A549 (cell line): ENCODE results near the gene IL17D. TPM values are rescaled to one million over a fixed set of nuclear protein-coding genes. Genes with fewer than 3 reads are reported as not detected.

ENCODE experiments used
- ATAC-seq, 2 experiments: fragments of 200-7000 bp in 1 of 2; fragments of >200 bp in 1 of 2; cut with Nextera tagmentation in 1 of 2; cut with Tn5 transposase in 1 of 2; 3 replicates each; pipeline versions ENCODE4 v1.8.0 to v1.9.1; 2018 to 2020; ENCODE audit warnings: mild to moderate bottlenecking in 1 of 2, moderate library complexity in 1 of 2
- CTCF ChIA-PET: fragments of 300-600 bp; sonication (Branson Sonifier 250); formaldehyde crosslinking; extraction: SDS; loops from one replicate; lab custom pipeline; 2021; ENCODE audit warnings: antibody characterized with exemption, inconsistent platforms; lab: Yijun Ruan, JAX
- POLR2A ChIA-PET: fragments of 350-600 bp; formaldehyde crosslinking; extraction: SDS; loops from one replicate; lab custom pipeline; 2021; ENCODE audit warnings: antibody characterized with exemption, inconsistent platforms; lab: Yijun Ruan, JAX
- DNase-seq, 2 experiments: peaks; one replicate each; pipeline versions ENCODE4 v3.0.0 to v3.0.0-alpha.2; 2011 to 2016; ENCODE audit warnings: low read depth in 1 of 2, low spot score in 1 of 2
- FAIRE-seq: peaks from 2 replicates; lab custom pipeline; 2011; peaks lifted over from hg19 to GRCh38; lab: Jason Lieb, UNC
- H3K27ac ChIP-seq, 2 experiments: fragments of >200 bp; sonication (Bioruptor Twin); formaldehyde crosslinking; 3 replicates each; pipeline ENCODE4 v1.5.1; 2016 to 2017
- H3K4me1 ChIP-seq: fragments of >200 bp; sonication (Bioruptor Twin); formaldehyde crosslinking; 3 replicates; pipeline ENCODE4 v1.6.1; 2016
- H3K4me2 ChIP-seq: fragments of >200 bp; sonication (Bioruptor Twin); formaldehyde crosslinking; 3 replicates; pipeline ENCODE4 v1.6.1; 2016
- H3K4me3 ChIP-seq: fragments of >200 bp; sonication (Bioruptor Twin); formaldehyde crosslinking; 3 replicates; pipeline ENCODE4 v1.5.1; 2016
- H3K9me3 ChIP-seq: fragments of >200 bp; sonication (Bioruptor Twin); formaldehyde crosslinking; 3 replicates; pipeline ENCODE4 v1.6.1; 2016
- BHLHE40 ChIP-seq: IDR thresholded peaks from 2 replicates; pipeline ENCODE4 v1.6.1; 2012; ENCODE audit warnings: low read depth, low read length, inconsistent platforms
- CBX2 ChIP-seq: fragments of 200-600 bp; sonication (generic); IDR thresholded peaks from 2 replicates; pipeline ENCODE4 v1.6.1; 2016; ENCODE audit warnings: low read depth, mild to moderate bottlenecking, borderline replicate concordance
- EHF ChIP-seq: fragments of 250-450 bp; sonication (Bioruptor Pico); IDR thresholded peaks from 2 replicates; pipeline ENCODE4 v1.5.0; 2020; ENCODE audit warnings: mild to moderate bottlenecking
- EHMT2 ChIP-seq: fragments of 200-600 bp; sonication (generic); IDR thresholded peaks from 2 replicates; pipeline ENCODE4 v1.6.1; 2016; ENCODE audit warnings: antibody characterized with exemption, low read depth, mild to moderate bottlenecking, moderate library complexity
- ELK1 ChIP-seq: fragments of 150-350 bp; IDR thresholded peaks from 2 replicates; pipeline ENCODE4 v1.6.1; 2014; ENCODE audit warnings: low read depth, mild to moderate bottlenecking, low read length
- EP300 ChIP-seq, 2 experiments: fragments of >200 bp; sonication (Bioruptor Twin); formaldehyde crosslinking; IDR thresholded peaks; 2 replicates in 1 of 2; 3 replicates in 1 of 2; pipeline ENCODE4 v1.6.1; 2016 to 2017
- FOSB ChIP-seq: fragments of 250-450 bp; sonication (Bioruptor Pico); IDR thresholded peaks from 2 replicates; pipeline ENCODE4 v1.5.0; 2020; ENCODE audit warnings: mild to moderate bottlenecking, moderate library complexity
- GATA3 ChIP-seq: IDR thresholded peaks from 2 replicates; pipeline ENCODE4 v1.6.1; 2012; ENCODE audit warnings: borderline replicate concordance
- HEYL ChIP-seq: fragments of 250-450 bp; sonication (Bioruptor Pico); IDR thresholded peaks from 2 replicates; pipeline ENCODE4 v1.8.0; 2021; ENCODE audit warnings: mild to moderate bottlenecking, moderate library complexity
- HOXB13 ChIP-seq: fragments of 250-450 bp; sonication (Bioruptor Pico); IDR thresholded peaks from 2 replicates; pipeline ENCODE4 v1.5.0; 2020; ENCODE audit warnings: low read depth, mild to moderate bottlenecking, moderate library complexity
- HOXB5 ChIP-seq: fragments of 250-450 bp; sonication (Bioruptor Pico); IDR thresholded peaks from 2 replicates; pipeline ENCODE4 v1.5.0; 2020; ENCODE audit warnings: mild to moderate bottlenecking, moderate library complexity
- JUN ChIP-seq, 2 experiments: fragments of >200 bp; sonication (Bioruptor Twin); formaldehyde crosslinking; IDR thresholded peaks; 2 replicates in 1 of 2; 3 replicates in 1 of 2; pipeline ENCODE4 v1.6.1; 2016 to 2017
- JUNB ChIP-seq: fragments of >200 bp; sonication (Bioruptor Twin); formaldehyde crosslinking; IDR thresholded peaks from 2 replicates; pipeline ENCODE4 v1.6.1; 2016
- KDM1A ChIP-seq: fragments of 200-600 bp; sonication (generic); IDR thresholded peaks from 2 replicates; pipeline ENCODE4 v1.6.1; 2016; ENCODE audit warnings: low read depth, mild to moderate bottlenecking
- KDM5A ChIP-seq: fragments of 200-600 bp; sonication (generic); IDR thresholded peaks from 2 replicates; pipeline ENCODE4 v1.6.1; 2016; ENCODE audit warnings: antibody characterized with exemption, mild to moderate bottlenecking
- MAZ ChIP-seq: fragments of 150-350 bp; IDR thresholded peaks from 2 replicates; pipeline ENCODE4 v1.6.1; 2014; ENCODE audit warnings: antibody characterized with exemption, low read depth, low read length, borderline replicate concordance
- MYC ChIP-seq: IDR thresholded peaks from 2 replicates; pipeline ENCODE4 v1.6.1; 2012; ENCODE audit warnings: mild to moderate bottlenecking, inconsistent platforms, low read length, improper control_type of control experiment, borderline replicate concordance
- NFE2L2 ChIP-seq: fragments of 150-350 bp; conservative IDR thresholded peaks from 2 replicates; pipeline ENCODE4 v1.6.1; 2014; ENCODE audit warnings: low read length
- NR3C1 ChIP-seq: fragments of >200 bp; sonication (Bioruptor Twin); formaldehyde crosslinking; IDR thresholded peaks from 3 replicates; pipeline ENCODE4 v1.6.1; 2017
- POLR2A ChIP-seq: IDR thresholded peaks from 2 replicates; pipeline ENCODE4 v1.6.1; 2012; ENCODE audit warnings: mild to moderate bottlenecking, low read length
- RAD21 ChIP-seq, 2 experiments: fragments of >200 bp in 1 of 2; sonication (Bioruptor Twin) in 1 of 2; formaldehyde crosslinking in 1 of 2; IDR thresholded peaks in 1 of 2; conservative IDR thresholded peaks in 1 of 2; 2 replicates in 1 of 2; 3 replicates in 1 of 2; pipeline ENCODE4 v1.6.1; 2012 to 2018; ENCODE audit warnings: inconsistent platforms in 1 of 2
- RARB ChIP-seq: fragments of 250-450 bp; sonication (Bioruptor Pico); IDR thresholded peaks from 2 replicates; pipeline ENCODE4 v1.8.0; 2021; ENCODE audit warnings: mild to moderate bottlenecking, moderate library complexity
- RCOR1 ChIP-seq: fragments of 150-350 bp; IDR thresholded peaks from 2 replicates; pipeline ENCODE4 v1.6.1; 2014; ENCODE audit warnings: antibody characterized with exemption, low read length, low read depth
- RFX5 ChIP-seq: fragments of 450-650 bp; IDR thresholded peaks from 2 replicates; pipeline ENCODE4 v1.7.1; 2014; ENCODE audit warnings: antibody characterized with exemption, mild to moderate bottlenecking, moderate library complexity
- RNF2 ChIP-seq: fragments of 200-600 bp; sonication (generic); IDR thresholded peaks from 2 replicates; pipeline ENCODE4 v1.6.1; 2016; ENCODE audit warnings: low read depth, mild to moderate bottlenecking, antibody characterized with exemption, moderate library complexity, borderline replicate concordance
- SREBF2 ChIP-seq: fragments of 450-650 bp; IDR thresholded peaks from 2 replicates; pipeline ENCODE4 v1.6.1; 2014; ENCODE audit warnings: mild to moderate bottlenecking, moderate library complexity
- TFCP2L1 ChIP-seq: fragments of 250-450 bp; sonication (Bioruptor Pico); IDR thresholded peaks from 2 replicates; pipeline ENCODE4 v1.5.0; 2021; ENCODE audit warnings: mild to moderate bottlenecking
- TP53 ChIP-seq: fragments of 250-450 bp; sonication (Bioruptor Pico); IDR thresholded peaks from 2 replicates; pipeline ENCODE4 v1.5.0; 2021; ENCODE audit warnings: mild to moderate bottlenecking, moderate library complexity
- ZC3H11A ChIP-seq: fragments of 450-650 bp; IDR thresholded peaks from 2 replicates; pipeline ENCODE4 v1.6.1; 2014; ENCODE audit warnings: antibody characterized with exemption, mild to moderate bottlenecking
- ZNF302 ChIP-seq: fragments of 250-450 bp; sonication (Bioruptor Pico); IDR thresholded peaks from 2 replicates; pipeline ENCODE4 v1.9.0; 2021; ENCODE audit warnings: inconsistent platforms, mild to moderate bottlenecking, moderate library complexity
- WGBS: methylation state at CpG from one replicate; pipeline ENCODE4 v1.1.6; 2017; ENCODE audit errors: missing lambda C conversion rate; 5-methylcytosine and 5-hydroxymethylcytosine counted together
- polyA plus RNA-seq, 4 experiments: library from polyadenylated mRNA; depleted of rRNA in 3 of 4; stranded (reverse); fragments of >200 nt; fragmentation: RNase III in 1 of 4; extraction: RNeasy Plus Mini Kit Qiagen cat#74134 plus additional on column Dnase treatment in 1 of 4; gene quantifications; 2 replicates in 3 of 4; 3 replicates in 1 of 4; pipeline ENCODE4 v1.2.3, GENCODE V29; 2011 to 2017
- TF ChIP-seq, protein P1 (sequence below): fragments of 200-600 bp; sonication (generic); IDR thresholded peaks from 2 replicates; pipeline ENCODE4 v1.6.1; 2016; ENCODE audit warnings: antibody characterized with exemption, mild to moderate bottlenecking, moderate library complexity
- TF ChIP-seq, protein P2 (sequence below): fragments of 450-650 bp; IDR thresholded peaks from 2 replicates; pipeline ENCODE4 v1.6.1; 2014; ENCODE audit warnings: antibody characterized with exemption

Gene IL17D
- polyA plus RNA-seq, 2 of the 4 experiments (the other 2 are of a cell fraction) = 0.30 to 0.44 TPM

DNA sequence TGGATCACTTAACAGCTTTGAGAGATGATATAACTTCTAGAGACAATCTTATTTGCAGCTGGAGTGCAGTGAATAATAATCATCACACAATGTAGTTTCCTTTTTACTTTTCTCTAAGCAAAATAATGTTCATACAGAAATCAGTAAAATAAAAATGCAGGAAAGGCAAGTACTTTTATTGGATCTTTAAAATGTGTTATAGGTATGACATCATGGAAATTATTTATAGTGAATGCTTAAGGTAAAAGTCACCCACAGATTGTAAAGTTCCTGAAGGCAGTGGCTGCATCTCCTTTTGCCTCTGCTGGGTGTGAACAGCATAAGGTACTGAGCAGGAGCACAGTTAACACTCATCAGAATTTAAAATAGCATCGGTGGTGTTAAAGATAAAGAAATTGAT, 17.3 kb upstream of the IL17D start:
- ATAC-seq (no peak), DNase-seq (no peak), FAIRE-seq (no peak)
- 93% methylated on average over 1 of the region's 1 CpG for WGBS
- Histone ChIP-seq H3K4me3 (no peak overlapping the region), H3K4me2 (no peak overlapping the region), H3K4me1 (no peaks in the 10 kb centered on the region), H3K9me3 (no peaks in the 10 kb centered on the region), H3K27ac (no peak overlapping the region)
- TF ChIP-seq, protein P1, sequence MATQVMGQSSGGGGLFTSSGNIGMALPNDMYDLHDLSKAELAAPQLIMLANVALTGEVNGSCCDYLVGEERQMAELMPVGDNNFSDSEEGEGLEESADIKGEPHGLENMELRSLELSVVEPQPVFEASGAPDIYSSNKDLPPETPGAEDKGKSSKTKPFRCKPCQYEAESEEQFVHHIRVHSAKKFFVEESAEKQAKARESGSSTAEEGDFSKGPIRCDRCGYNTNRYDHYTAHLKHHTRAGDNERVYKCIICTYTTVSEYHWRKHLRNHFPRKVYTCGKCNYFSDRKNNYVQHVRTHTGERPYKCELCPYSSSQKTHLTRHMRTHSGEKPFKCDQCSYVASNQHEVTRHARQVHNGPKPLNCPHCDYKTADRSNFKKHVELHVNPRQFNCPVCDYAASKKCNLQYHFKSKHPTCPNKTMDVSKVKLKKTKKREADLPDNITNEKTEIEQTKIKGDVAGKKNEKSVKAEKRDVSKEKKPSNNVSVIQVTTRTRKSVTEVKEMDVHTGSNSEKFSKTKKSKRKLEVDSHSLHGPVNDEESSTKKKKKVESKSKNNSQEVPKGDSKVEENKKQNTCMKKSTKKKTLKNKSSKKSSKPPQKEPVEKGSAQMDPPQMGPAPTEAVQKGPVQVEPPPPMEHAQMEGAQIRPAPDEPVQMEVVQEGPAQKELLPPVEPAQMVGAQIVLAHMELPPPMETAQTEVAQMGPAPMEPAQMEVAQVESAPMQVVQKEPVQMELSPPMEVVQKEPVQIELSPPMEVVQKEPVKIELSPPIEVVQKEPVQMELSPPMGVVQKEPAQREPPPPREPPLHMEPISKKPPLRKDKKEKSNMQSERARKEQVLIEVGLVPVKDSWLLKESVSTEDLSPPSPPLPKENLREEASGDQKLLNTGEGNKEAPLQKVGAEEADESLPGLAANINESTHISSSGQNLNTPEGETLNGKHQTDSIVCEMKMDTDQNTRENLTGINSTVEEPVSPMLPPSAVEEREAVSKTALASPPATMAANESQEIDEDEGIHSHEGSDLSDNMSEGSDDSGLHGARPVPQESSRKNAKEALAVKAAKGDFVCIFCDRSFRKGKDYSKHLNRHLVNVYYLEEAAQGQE = no peak
- TF ChIP-seq ZNF302 (CRISPR knock-in tag) = no peak
- TF ChIP-seq JUNB = no peak
- TF ChIP-seq TP53 (CRISPR knock-in tag) = no peak
- TF ChIP-seq MYC = no peak
- TF ChIP-seq BHLHE40 = no peak
- TF ChIP-seq HOXB13 (CRISPR knock-in tag) = no peak
- no peak for TF ChIP-seq TFCP2L1 (CRISPR knock-in tag)
- no peak for TF ChIP-seq RAD21 (conservative IDR thresholded peaks at IDR 0.05 in 1 of 2, IDR thresholded peaks at IDR 0.05 in 1 of 2)
- TF ChIP-seq KDM1A = no peak
- no peak for TF ChIP-seq GATA3
- TF ChIP-seq HOXB5 = no peak
- ChIA-PET CTCF (no interaction called here), POLR2A (no interaction called here)

DNA sequence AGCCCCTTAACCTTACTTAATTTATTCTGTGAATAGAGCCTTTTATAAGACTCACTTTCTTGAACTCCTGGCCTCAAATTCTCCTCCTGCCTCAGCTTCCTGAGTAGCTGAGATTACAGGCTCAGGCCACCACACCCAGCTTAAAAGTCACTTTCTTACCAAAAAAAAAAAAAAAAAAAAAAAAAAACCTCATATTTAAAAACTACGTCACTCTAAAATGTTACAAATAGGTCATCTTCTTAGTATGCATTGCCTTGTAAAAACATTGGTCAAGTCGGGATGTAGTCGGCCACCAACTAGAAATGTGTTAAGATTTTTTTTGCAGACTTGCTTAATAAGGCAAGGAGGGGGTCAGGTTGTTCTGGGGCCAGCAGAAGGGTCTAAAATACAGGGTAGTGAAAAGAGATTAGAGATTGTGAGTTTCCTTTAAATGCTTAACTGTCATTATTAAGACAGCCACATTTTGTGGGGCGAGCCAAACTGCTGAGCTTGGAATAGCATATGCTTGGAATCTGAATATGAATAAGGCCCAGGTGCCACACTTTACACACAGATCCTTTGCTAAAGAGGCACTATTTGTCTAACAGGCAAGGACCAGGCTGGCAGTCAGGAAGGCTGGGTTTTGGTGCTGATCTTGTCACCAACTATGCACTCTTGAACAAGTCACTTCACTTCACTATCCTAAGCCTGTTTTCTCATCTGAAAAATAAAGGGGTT, 16.5 kb upstream of the IL17D start:
- H3K4me2 ChIP-seq = no peak overlapping the region
- no peak for FAIRE-seq
- no peaks in the 10 kb centered on the region for H3K4me1 ChIP-seq
- 88% methylated on average over 4 of the region's 4 CpGs for WGBS
- H3K4me3 ChIP-seq = no peak overlapping the region
- H3K9me3 ChIP-seq = no peaks in the 10 kb centered on the region
- TF ChIP-seq NR3C1 (no peak), NFE2L2 (no peak), MAZ (no peak), KDM5A (no peak), CBX2 (no peak)
- ChIA-PET CTCF (no interaction called here), POLR2A (no interaction called here)
- DNase-seq = no peak
- ATAC-seq = no peak
- no peak overlapping the region for H3K27ac ChIP-seq

DNA sequence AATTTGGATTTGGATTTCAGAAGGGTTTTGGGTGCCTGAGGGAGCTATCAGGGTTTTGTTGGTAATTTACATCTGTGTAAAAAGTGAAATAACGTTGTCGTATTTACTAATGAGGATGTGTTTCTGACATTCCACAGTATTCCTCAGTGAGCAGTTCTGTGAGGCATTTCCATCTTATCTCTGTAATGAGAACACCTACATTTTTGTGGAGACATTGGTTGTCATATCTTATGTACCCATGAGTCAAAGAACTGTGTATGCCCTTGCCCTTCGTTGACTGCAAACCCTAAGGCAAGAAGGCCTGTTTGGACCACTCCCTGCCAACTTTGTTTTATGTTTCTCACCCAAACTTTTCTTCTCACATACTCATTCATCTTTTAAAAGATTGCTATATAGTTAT, 14.2 kb upstream of the IL17D start:
- no peak overlapping the region for H3K4me2 ChIP-seq
- ATAC-seq (no peak), FAIRE-seq (no peak), DNase-seq (no peak)
- H3K4me3 ChIP-seq = no peak overlapping the region
- no peak overlapping the region for H3K27ac ChIP-seq
- CTCF ChIA-PET = no interaction called here
- no peak for TF ChIP-seq RCOR1
- TF ChIP-seq RAD21 (conservative IDR thresholded peaks at IDR 0.05 in 1 of 2, IDR thresholded peaks at IDR 0.05 in 1 of 2) = no peak
- TF ChIP-seq RARB = no peak
- no peak for TF ChIP-seq EHMT2
- TF ChIP-seq GATA3 = no peak
- TF ChIP-seq ZC3H11A = no peak
- TF ChIP-seq HEYL (CRISPR knock-in tag) = no peak
- no peak for TF ChIP-seq EHF
- TF ChIP-seq EP300 (IDR thresholded peaks at IDR 0.05) = no peak
- TF ChIP-seq FOSB (CRISPR knock-in tag) = no peak
- no peak for TF ChIP-seq ELK1
- TF ChIP-seq SREBF2 = no peak
- TF ChIP-seq HOXB5 = no peak
- no peak for TF ChIP-seq RFX5
- TF ChIP-seq, protein P2, sequence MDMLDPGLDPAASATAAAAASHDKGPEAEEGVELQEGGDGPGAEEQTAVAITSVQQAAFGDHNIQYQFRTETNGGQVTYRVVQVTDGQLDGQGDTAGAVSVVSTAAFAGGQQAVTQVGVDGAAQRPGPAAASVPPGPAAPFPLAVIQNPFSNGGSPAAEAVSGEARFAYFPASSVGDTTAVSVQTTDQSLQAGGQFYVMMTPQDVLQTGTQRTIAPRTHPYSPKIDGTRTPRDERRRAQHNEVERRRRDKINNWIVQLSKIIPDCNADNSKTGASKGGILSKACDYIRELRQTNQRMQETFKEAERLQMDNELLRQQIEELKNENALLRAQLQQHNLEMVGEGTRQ = no peak
- TF ChIP-seq JUN (IDR thresholded peaks at IDR 0.05) = no peak
- TF ChIP-seq POLR2A = no peak
- TF ChIP-seq RNF2 = no peak
- WGBS = 91% methylated on average over 3 of the region's 3 CpGs
- POLR2A ChIA-PET = no interaction called here
- H3K9me3 ChIP-seq = no peaks in the 10 kb centered on the region
- H3K4me1 ChIP-seq = no peaks in the 10 kb centered on the region
